22Rv1 (cell line): ENCODE measurements around the gene PLA2G4C.

Experiments
- ZFX ChIP-seq: fragments of 450-650 bp; IDR thresholded peaks from 2 replicates; pipeline ENCODE4 v1.6.1; 2017; ENCODE audit warnings: antibody characterized with exemption, borderline replicate concordance
- TF ChIP-seq, protein P1 (sequence below): fragments of 450-650 bp; IDR thresholded peaks from 2 replicates; pipeline ENCODE4 v1.5.1; 2017; ENCODE audit warnings: mild to moderate bottlenecking

DNA sequence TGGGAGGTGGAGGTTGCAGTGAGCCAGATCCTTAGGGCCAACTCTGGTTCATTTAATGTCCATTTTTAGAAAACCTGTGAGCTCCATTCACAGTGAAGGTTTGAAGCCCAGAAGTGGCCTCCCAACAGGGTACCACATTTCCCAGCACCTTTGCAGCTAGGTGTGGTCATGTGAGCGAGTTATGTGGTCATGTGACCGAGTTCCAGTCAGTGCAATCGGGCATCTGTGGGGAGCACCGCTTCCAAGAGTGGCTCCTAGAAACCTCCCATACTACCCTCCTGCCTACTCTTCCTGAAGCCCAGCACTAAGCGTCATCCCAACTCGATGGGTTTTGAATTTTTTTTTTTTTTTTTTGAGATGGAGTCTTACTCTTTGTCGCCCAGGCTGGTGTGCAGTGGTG is 663 bp upstream of the PLA2G4C start:
- TF ChIP-seq, protein P1, sequence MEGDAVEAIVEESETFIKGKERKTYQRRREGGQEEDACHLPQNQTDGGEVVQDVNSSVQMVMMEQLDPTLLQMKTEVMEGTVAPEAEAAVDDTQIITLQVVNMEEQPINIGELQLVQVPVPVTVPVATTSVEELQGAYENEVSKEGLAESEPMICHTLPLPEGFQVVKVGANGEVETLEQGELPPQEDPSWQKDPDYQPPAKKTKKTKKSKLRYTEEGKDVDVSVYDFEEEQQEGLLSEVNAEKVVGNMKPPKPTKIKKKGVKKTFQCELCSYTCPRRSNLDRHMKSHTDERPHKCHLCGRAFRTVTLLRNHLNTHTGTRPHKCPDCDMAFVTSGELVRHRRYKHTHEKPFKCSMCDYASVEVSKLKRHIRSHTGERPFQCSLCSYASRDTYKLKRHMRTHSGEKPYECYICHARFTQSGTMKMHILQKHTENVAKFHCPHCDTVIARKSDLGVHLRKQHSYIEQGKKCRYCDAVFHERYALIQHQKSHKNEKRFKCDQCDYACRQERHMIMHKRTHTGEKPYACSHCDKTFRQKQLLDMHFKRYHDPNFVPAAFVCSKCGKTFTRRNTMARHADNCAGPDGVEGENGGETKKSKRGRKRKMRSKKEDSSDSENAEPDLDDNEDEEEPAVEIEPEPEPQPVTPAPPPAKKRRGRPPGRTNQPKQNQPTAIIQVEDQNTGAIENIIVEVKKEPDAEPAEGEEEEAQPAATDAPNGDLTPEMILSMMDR, result no peak
- TF ChIP-seq ZFX, result no peak
